H1 (cell line): ENCODE measurements around the gene PXDN. TPM values are rescaled to one million over a fixed set of nuclear protein-coding genes. Genes with fewer than 3 reads are reported as not detected.

Source experiments
- CTCF ChIA-PET: fragments of 300-600 bp; sonication (Branson Sonifier 250); formaldehyde crosslinking; loops from one replicate; lab custom pipeline; 2021; ENCODE audit not compliant: partially characterized antibody; lab: Charles Lee
- POLR2A ChIA-PET: fragments of 300-600 bp; sonication (Branson Sonifier 250); formaldehyde crosslinking; loops from one replicate; lab custom pipeline; 2021; ENCODE audit warnings: inconsistent platforms; ENCODE audit not compliant: partially characterized antibody; lab: Charles Lee
- DNase-seq, 2 experiments: peaks; one replicate each; pipeline versions ENCODE4 v3.0.0 to v3.0.0-alpha.2; 2010 to 2022; ENCODE audit warnings: low spot score in 2 of 2, low read depth in 1 of 2, mixed read lengths in 1 of 2
- FAIRE-seq: peaks from 2 replicates; lab custom pipeline; 2011; peaks lifted over from hg19 to GRCh38; lab: Jason Lieb, UNC
- H2AFZ ChIP-seq: 2 replicates; pipeline ENCODE4 v1.8.1; 2012; ENCODE audit warnings: low read length, inconsistent platforms
- H2AK5ac ChIP-seq: 2 replicates; pipeline ENCODE4 v1.6.1; 2013; ENCODE audit warnings: low read depth, low read length
- H2BK120ac ChIP-seq: replicated peaks from 2 replicates; pipeline ENCODE3; 2013; ENCODE audit warnings: low read depth, low read length, inconsistent platforms
- H2BK12ac ChIP-seq: 2 replicates; pipeline ENCODE4 v1.6.1; 2013; ENCODE audit warnings: low read depth, low read length
- H2BK15ac ChIP-seq: 2 replicates; pipeline ENCODE4 v1.6.1; 2013; ENCODE audit warnings: low read length
- H2BK20ac ChIP-seq: 2 replicates; pipeline ENCODE4 v1.6.1; 2013; ENCODE audit warnings: low read length
- H2BK5ac ChIP-seq: 2 replicates; pipeline ENCODE4 v1.6.1; 2013; ENCODE audit warnings: low read depth, low read length
- H3K14ac ChIP-seq: 2 replicates; pipeline ENCODE4 v1.6.1; 2013; ENCODE audit warnings: inconsistent platforms; ENCODE audit not compliant: insufficient read length
- H3K18ac ChIP-seq: 2 replicates; pipeline ENCODE4 v1.6.1; 2013; ENCODE audit warnings: low read length; ENCODE audit errors: extremely low read depth
- H3K23ac ChIP-seq: 2 replicates; pipeline ENCODE4 v1.6.1; 2013; ENCODE audit warnings: inconsistent platforms; ENCODE audit not compliant: insufficient read length
- H3K23me2 ChIP-seq: 2 replicates; pipeline ENCODE4 v1.6.1; 2013; ENCODE audit warnings: low read depth, low read length
- H3K27ac ChIP-seq: 2 replicates; pipeline ENCODE4 v1.6.1; 2011; ENCODE audit warnings: low read depth, low read length, inconsistent platforms
- H3K27me3 ChIP-seq, 4 experiments: replicated peaks in 1 of 4; 1 replicate in 1 of 4; 2 replicates in 3 of 4; pipeline versions ENCODE4 v1.6.1 to v1.8.1; 2011 to 2013; ENCODE audit warnings: low read length in 3 of 4, mild to moderate bottlenecking in 3 of 4, inconsistent platforms in 2 of 4, mixed read lengths in 2 of 4, moderate library complexity in 1 of 4; ENCODE audit not compliant: control insufficient read depth in 3 of 4, insufficient read depth in 3 of 4; ENCODE audit errors: extremely low read depth in 1 of 4
- H3K36me3 ChIP-seq, 4 experiments: 2 replicates each; pipeline versions ENCODE4 v1.6.1 to v1.8.1; 2011 to 2013; ENCODE audit warnings: mild to moderate bottlenecking in 4 of 4, low read length in 3 of 4, moderate library complexity in 2 of 4, control low read depth in 1 of 4, inconsistent platforms in 1 of 4; ENCODE audit not compliant: insufficient read depth in 4 of 4, control insufficient read depth in 2 of 4
- H3K4ac ChIP-seq: replicated peaks from 2 replicates; pipeline ENCODE3; 2013; ENCODE audit warnings: low read length, low read depth, mixed read lengths, inconsistent platforms; ENCODE audit not compliant: insufficient read length
- H3K4me1 ChIP-seq, 4 experiments: replicated peaks in 1 of 4; 1 replicate in 1 of 4; 2 replicates in 3 of 4; pipeline versions ENCODE4 v1.6.1 to v1.8.1; 2011 to 2013; ENCODE audit warnings: low read length in 3 of 4, inconsistent platforms in 2 of 4, mixed read lengths in 1 of 4; ENCODE audit not compliant: insufficient read depth in 4 of 4, control insufficient read depth in 3 of 4
- H3K4me2 ChIP-seq, 2 experiments: 2 replicates each; pipeline versions ENCODE4 v1.6.1 to v1.8.1; 2011 to 2013; ENCODE audit warnings: low read depth in 2 of 2, low read length in 2 of 2, control low read depth in 1 of 2, inconsistent platforms in 1 of 2, mild to moderate bottlenecking in 1 of 2; ENCODE audit not compliant: insufficient read depth in 1 of 2
- H3K4me3 ChIP-seq, 4 experiments: fragments of 200-600, 300-600 bp in 1 of 4; sonication (generic), shearing (Covaris generic), sonication (Bioruptor Twin) in 1 of 4; 2 replicates each; pipeline versions ENCODE4 v1.5.1 to v1.8.1; 2011 to 2016; ENCODE audit warnings: low read length in 4 of 4, low read depth in 3 of 4, control low read depth in 2 of 4, inconsistent platforms in 2 of 4, mild to moderate bottlenecking in 2 of 4, mixed read lengths in 1 of 4, moderate library complexity in 1 of 4; ENCODE audit not compliant: insufficient read depth in 2 of 4; ENCODE audit errors: extremely low read depth in 1 of 4
- H3K56ac ChIP-seq: replicated peaks from 2 replicates; pipeline ENCODE3; 2013; ENCODE audit warnings: low read depth, mild to moderate bottlenecking, mixed read lengths, low read length, inconsistent platforms; ENCODE audit not compliant: insufficient read length
- H3K79me1 ChIP-seq: 2 replicates; pipeline ENCODE4 v1.6.1; 2013; ENCODE audit warnings: low read depth, low read length, control low read depth
- H3K79me2 ChIP-seq, 2 experiments: 2 replicates each; pipeline versions ENCODE4 v1.6.1 to v1.8.1; 2012 to 2013; ENCODE audit warnings: low read length in 2 of 2, mild to moderate bottlenecking in 2 of 2, inconsistent platforms in 1 of 2; ENCODE audit not compliant: insufficient read depth in 2 of 2, control insufficient read depth in 1 of 2
- H3K9ac ChIP-seq, 4 experiments: replicated peaks in 1 of 4; 1 replicate in 1 of 4; 2 replicates in 3 of 4; pipeline versions ENCODE4 v1.6.1 to v1.8.1; 2011 to 2013; ENCODE audit warnings: low read depth in 3 of 4, low read length in 3 of 4, control low read depth in 2 of 4, mild to moderate bottlenecking in 2 of 4, moderate library complexity in 2 of 4, inconsistent platforms in 1 of 4; ENCODE audit errors: extremely low read depth in 1 of 4
- H3K9me3 ChIP-seq, 2 experiments: 2 replicates each; pipeline versions ENCODE4 v1.6.1 to v1.8.1; 2012 to 2013; ENCODE audit warnings: mild to moderate bottlenecking in 2 of 2, moderate library complexity in 2 of 2, control low read depth in 1 of 2, inconsistent platforms in 1 of 2, low read depth in 1 of 2, low read length in 1 of 2, mixed read lengths in 1 of 2; ENCODE audit not compliant: insufficient read depth in 2 of 2
- H4K20me1 ChIP-seq, 2 experiments: replicated peaks in 1 of 2; 2 replicates each; pipeline versions ENCODE3 to v1.8.1; 2011 to 2013; ENCODE audit warnings: inconsistent platforms in 2 of 2, low read length in 2 of 2, mild to moderate bottlenecking in 1 of 2; ENCODE audit not compliant: insufficient read depth in 2 of 2, control insufficient read depth in 1 of 2
- H4K5ac ChIP-seq: 2 replicates; pipeline ENCODE4 v1.6.1; 2013; ENCODE audit warnings: low read length, low read depth, mixed read lengths, inconsistent platforms; ENCODE audit not compliant: insufficient read length
- H4K8ac ChIP-seq: 2 replicates; pipeline ENCODE4 v1.8.0; 2013; ENCODE audit warnings: mild to moderate bottlenecking, moderate library complexity, low read length, inconsistent platforms; ENCODE audit not compliant: insufficient read depth; ENCODE audit errors: extremely low read depth
- H4K91ac ChIP-seq: replicated peaks from 2 replicates; pipeline ENCODE3; 2013; ENCODE audit warnings: low read length, mixed read lengths, inconsistent platforms; ENCODE audit not compliant: insufficient read length
- ASH2L ChIP-seq: fragments of 200-600, 300-600 bp; sonication (generic); IDR thresholded peaks from one replicate; pipeline ENCODE4 v1.7.1; 2017; ENCODE audit warnings: low read length
- CBX5 ChIP-seq: fragments of 300-800, 300-1000 bp; sonication (generic); IDR thresholded peaks from 2 replicates; pipeline ENCODE4 v1.7.1; 2016; ENCODE audit warnings: antibody characterized with exemption, low read length, low read depth
- KDM5A ChIP-seq: fragments of 200-600 bp; IDR thresholded peaks from 2 replicates; pipeline ENCODE4 v1.7.1; 2012; ENCODE audit warnings: mild to moderate bottlenecking, low read length, inconsistent platforms, mixed read lengths
- NANOG ChIP-seq: IDR thresholded peaks from 2 replicates; pipeline ENCODE4 v1.6.1; 2011; ENCODE audit warnings: low read length, low read depth, mild to moderate bottlenecking, inconsistent platforms; ENCODE audit not compliant: insufficient read depth, poor library complexity, severe bottlenecking
- RNF2 ChIP-seq: fragments of 200-900, 300-1000 bp; sonication (generic); IDR thresholded peaks from 2 replicates; pipeline ENCODE4 v1.7.1; 2016; ENCODE audit warnings: borderline replicate concordance, low read depth, mild to moderate bottlenecking, antibody characterized with exemption, low read length; ENCODE audit not compliant: poor library complexity, severe bottlenecking; ENCODE audit errors: missing control alignments
- TAF7 ChIP-seq: optimal IDR thresholded peaks from 2 replicates; pipeline ENCODE3; 2011; ENCODE audit warnings: low read depth, mild to moderate bottlenecking, inconsistent platforms, low read length, moderate library complexity, borderline replicate concordance
- TEAD4 ChIP-seq: IDR thresholded peaks from 2 replicates; pipeline ENCODE4 v1.6.1; 2012; ENCODE audit warnings: low read depth, low read length, inconsistent platforms, mixed read lengths
- USF2 ChIP-seq: IDR thresholded peaks from 2 replicates; pipeline ENCODE4 v1.6.1; 2011; ENCODE audit warnings: low read length, improper control_type of control experiment
- ZNF274 ChIP-seq: IDR thresholded peaks from 2 replicates; pipeline ENCODE4 v1.7.0; 2012; ENCODE audit warnings: low read length, borderline replicate concordance; ENCODE audit errors: extremely low read depth
- WGBS, 2 experiments: shearing (Covaris generic) in 1 of 2; methylation state at CpG; one replicate each; pipeline versions ENCODE4 v1.1.6 to v1.1.7; 2013 to 2015; ENCODE audit warnings: low lambda C conversion rate in 2 of 2, mixed read lengths in 2 of 2, inconsistent platforms in 1 of 2, low coverage in 1 of 2, missing lambda C conversion rate in 1 of 2; ENCODE audit not compliant: insufficient replicate concordance in 2 of 2, insufficient coverage in 1 of 2, insufficient read length in 1 of 2; ENCODE audit errors: extremely low coverage in 1 of 2, missing lambda C conversion rate in 1 of 2; 5-methylcytosine and 5-hydroxymethylcytosine counted together
- polyA plus RNA-seq, 7 experiments: library from polyadenylated mRNA; depleted of rRNA in 3 of 7; stranded (reverse) in 5 of 7; unstranded in 2 of 7; fragments of >200 nt in 5 of 7; fragments of 200-250 nt in 2 of 7; gene quantifications; 1 replicate in 5 of 7; 2 replicates in 1 of 7; 4 replicates in 1 of 7; pipeline versions ENCODE4 v1.2.1 to v1.2.3, GENCODE V29; 2011 to 2013; ENCODE audit warnings: missing spikeins in 2 of 7, mixed read lengths in 2 of 7
- total RNA-seq: library from RNA; stranded (reverse); fragmentation: NEBNext Ultra II Directional; extraction: Animal tissue kit (Norgen Biotek cat#: 25700); gene quantifications from 2 replicates; pipeline ENCODE4 v1.2.1, GENCODE V29; 2021

PXDN gene
- total and polyA plus RNA-seq, 2 of the 8 experiments (the other 6 are each of a cell fraction or from before 2014, with no cell fraction given): 104 to 141 TPM

- 92% methylated on average over 47 of the region's 58 CpGs; no CpG with 5 or more reads in 1 of the 2 experiments for WGBS, 2 experiments
- Histone ChIP-seq H3K9ac (no peak overlapping the region), H4K5ac (no peak overlapping the region), H4K91ac (no peak overlapping the region), H3K9me3 (no peaks in the 10 kb centered on the region), H4K20me1 (peaks cover 0 to 11% of the 10 kb centered on the region in 2 experiments), H3K23ac (no peak overlapping the region), H2BK5ac (0 out of 2 replicates have a peak overlapping the region, but pooled peaks have one; percentile 37), H3K79me1 (peaks cover 4% of the 10 kb centered on the region; the same call in 1 of the 2 replicates), H2BK120ac (no peak overlapping the region), H2AFZ (no peak overlapping the region), H3K4me1 (no peaks in the 10 kb centered on the region; a peak in 1 of 7 replicates), H3K4ac (no peak overlapping the region), H3K14ac (no peak overlapping the region), H3K79me2 (no peaks in the 10 kb centered on the region), H3K27me3 (no peaks in the 10 kb centered on the region; a peak in 1 of 7 replicates), H2AK5ac (no peak overlapping the region), H3K27ac (no peak overlapping the region), H2BK20ac (no peak overlapping the region), H4K8ac (no peak overlapping the region), H3K23me2 (no peaks in the 10 kb centered on the region), H2BK15ac (no peak overlapping the region), H3K18ac (no peak overlapping the region), H3K36me3 (peaks cover 22 to 56% (median 34%) of the 10 kb centered on the region in 4 experiments; a peak in 7 of 8 replicates), H3K4me2 (no peak overlapping the region), H3K56ac (no peak overlapping the region), H2BK12ac (no peak overlapping the region), H3K4me3 (no peak overlapping the region)
- FAIRE-seq (no peak), DNase-seq (no peak)
- ChIA-PET POLR2A (interaction anchor here (1.5 to 1.9 kb wide), 3 partner anchors 12 to 82 kb away, joined by 3 to 5 read pairs (median 4); no protein-coding TSS in a partner anchor), CTCF (interaction anchor here (1.3 to 9.3 kb wide), 4 partner anchors 24 to 119 kb away, joined by 3 to 68 read pairs (median 4); no protein-coding TSS in a partner anchor)
- TF ChIP-seq NANOG: no peak
- no peak for TF ChIP-seq CBX5
- TF ChIP-seq ZNF274: no peak
- TF ChIP-seq KDM5A: no peak
- no peak for TF ChIP-seq RNF2
- no peak for TF ChIP-seq TEAD4
- TF ChIP-seq ASH2L: no peak
- TF ChIP-seq TAF7: no peak
- TF ChIP-seq USF2: no peak
These were observed 94.9 kb downstream of the PXDN start for GRCh38 chr2:1649103-1650084.
